NCI-H1694 treated with DMSO at 0.1 percent for 48 hours (cell line): Measurements from ENCODE around the gene MEIS2.

ENCODE experiments used
- DNase-seq: peaks from one replicate; lab custom pipeline; 2025; lab: John Stamatoyannopoulos, UW

MEIS2 gene

DNA sequence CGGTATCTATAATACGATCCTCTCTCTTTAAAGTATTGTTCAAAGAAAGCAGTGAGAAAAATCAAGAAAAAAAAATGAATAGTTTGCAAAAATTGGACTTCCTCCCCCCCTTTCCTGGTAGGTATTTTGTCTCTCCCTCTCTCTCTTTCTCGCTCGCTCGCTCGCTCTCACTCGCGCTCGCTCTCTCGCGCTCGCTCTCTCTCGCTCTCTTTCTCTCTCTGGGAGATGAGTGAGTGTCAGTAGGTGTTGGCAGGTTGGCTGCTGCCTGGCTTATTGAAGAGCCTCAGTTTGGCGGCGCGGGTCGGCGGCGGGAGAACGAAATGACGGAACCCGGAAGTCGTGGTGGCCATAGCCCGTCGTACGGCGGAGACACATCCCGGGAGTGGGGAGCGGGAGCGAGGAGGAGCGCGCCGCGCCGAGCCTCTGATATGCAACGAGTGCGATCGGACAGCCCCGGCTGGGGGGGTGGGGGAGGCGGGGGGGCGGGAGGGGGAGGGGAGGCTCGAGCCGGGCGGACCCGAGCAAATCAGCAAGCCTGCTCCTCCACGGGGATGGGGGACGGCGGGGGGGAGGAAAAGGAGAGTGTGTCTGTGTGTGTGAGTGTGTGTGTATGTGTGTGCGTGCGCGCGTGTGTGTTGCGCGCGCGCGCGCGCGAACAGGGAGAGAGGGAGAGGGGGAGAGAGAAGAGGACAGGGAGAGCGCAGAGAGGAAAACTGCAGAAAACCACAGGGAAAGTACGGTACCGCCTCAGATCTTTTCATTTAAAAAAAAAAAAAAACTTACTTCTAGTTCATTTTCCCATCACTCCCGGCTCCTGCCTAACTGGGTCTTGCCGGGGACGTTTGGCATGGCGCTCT is at the start of gene MEIS2:
MEIS2 (minus strand) TSS at position 441 of the 857 bp plus-strand sequence. CDS start 1,083 bp downstream, outside the sequence.
- DNase-seq: peak; percentile 83

DNA sequence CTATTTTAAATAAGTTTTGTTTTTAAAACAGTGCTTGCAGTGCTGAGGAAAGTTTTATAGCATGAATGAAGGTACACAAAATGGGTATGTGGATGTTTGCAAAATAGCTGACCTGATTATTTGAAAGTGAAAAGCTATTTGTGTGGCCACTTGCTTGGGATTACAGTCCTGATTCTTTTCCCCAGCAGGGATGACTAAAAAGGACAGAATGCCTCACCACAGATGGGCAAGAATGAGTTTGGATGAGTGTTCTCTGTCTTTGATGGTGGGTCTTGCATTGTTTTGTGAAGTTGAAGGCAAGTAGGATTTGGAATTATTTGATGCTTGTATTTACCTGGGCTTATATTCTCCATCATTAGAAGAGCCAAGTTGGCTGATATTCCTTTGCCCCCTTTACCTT is 48.8 kb upstream of the MEIS2 start:
- no peak for DNase-seq

DNA sequence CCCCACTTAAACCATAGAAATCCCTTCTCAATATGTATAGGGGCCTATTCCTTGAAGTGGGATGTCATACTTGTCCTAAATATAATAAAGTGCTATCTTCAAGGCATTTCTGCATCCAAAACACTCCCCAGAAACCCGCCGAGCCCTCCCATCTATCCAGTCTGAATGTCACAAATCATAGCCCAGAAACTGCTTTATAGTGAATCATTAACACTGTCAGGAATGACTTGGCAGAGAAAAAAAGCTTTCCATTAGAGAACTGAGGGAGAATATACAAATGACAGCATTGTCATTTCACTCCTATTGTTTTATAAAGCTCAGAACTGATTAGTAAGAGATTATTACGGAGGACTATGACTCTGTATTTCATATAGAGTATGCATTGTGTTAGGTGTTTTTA is 48.4 kb upstream of the MEIS2 start:
- DNase-seq: no peak

DNA sequence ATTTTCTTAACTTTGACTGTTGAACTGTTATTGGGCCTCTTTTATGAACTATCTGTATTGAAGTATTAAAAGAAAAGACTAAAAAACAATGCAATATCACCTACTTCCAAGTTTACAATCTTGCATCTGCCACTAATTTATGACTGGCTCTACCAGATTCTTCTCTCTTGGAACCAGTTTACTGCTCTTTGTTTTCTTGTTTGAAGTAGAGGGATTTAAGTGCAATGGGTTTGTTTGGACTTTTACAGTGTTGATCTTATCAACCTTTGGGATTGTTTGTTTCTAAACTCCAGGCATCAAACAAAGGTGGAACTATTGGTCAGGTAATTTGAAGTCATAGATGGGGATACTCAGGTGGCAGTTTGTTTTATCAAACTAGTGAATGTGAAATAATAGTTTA is 43.0 kb upstream of the MEIS2 start:
- DNase-seq: no peak

DNA sequence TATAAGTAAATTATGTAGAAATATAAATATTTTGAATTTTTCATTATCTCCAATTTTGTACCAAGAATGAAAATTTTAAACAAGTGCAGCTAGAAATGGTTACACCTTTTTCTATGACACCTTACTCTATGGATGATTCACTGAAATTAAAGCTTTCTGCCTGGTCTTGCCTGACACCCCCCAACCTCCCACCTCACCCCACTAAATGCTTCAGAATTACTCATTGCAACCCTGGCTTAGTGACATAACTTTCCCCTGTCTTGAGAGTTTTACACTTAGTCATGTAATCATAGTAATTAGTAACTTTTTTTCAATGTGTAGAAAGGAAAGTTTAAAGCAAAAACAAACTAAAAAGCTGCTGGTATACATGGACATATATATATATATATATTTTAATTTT is 42.0 kb upstream of the MEIS2 start:
- DNase-seq: no peak

DNA sequence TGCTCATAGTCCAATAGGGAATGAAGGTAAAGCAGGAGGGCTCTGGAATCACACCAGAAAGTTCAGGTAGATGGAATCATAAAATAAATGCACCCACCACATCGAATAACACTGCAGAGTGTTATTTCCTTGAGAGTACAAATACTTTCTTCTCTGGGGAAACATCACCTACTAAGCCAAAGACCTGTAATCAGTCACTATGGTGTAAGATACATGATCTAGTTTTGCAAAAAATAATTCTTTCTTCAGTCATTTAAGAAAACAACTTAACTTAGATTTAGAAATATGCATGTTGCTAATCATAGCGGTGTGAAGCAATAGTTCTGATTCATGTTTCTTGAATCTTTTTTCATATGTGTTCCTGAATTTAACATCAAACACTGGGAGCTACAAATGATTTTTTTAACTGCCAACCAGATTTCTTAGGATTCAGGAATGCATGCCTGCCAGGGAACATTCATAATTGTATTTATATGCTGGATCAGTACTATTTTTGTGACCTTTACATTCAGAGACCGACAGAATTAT is 40.2 kb upstream of the MEIS2 start:
- no peak for DNase-seq

DNA sequence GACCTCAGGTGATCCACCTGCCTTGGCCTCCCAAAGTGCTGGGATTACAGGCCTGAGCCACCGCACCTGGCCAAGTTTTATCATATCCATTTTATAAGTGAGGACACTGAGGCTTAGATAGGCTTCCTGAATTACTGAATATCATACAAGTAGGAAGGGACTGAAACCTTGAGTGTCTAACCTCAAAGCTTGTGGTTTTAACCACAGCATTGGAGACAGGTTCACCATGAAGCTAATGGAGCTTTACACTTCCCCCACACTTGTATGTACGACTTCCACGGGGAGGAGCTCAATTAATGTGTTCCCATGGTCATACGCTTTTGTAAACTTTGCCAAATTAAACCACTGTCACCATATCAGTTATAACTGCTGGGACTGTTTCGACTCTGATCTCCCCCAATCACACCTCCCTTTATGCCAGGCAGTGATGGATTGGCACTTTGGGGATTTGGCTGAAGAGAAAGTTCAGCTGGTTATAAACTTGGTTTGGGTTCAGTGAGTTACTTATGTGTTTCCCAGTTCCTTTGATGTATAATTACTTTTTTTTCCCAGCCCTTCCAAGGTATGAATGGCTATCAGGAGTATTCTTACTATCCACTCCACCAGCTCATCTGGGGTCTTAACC is 38.4 kb upstream of the MEIS2 start:
- no peak for DNase-seq

DNA sequence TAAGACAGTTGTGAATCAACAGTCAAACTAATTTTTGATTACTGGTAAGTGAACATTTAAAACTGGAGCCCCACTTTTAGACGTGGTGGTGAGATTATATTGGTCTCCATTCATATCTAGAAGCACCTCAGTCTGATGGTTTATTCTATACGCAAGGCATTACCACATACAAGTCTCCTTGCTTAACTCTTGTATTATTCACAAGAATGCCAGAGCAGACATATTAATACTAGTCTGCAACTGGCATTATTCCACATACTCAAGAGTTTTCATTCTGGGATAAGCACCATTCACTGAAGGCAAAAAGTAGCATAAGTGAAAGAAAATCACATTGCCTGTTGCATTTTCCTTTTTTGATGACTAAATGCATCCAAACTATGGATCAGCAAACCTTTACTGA is 36.9 kb upstream of the MEIS2 start:
- DNase-seq: no peak

DNA sequence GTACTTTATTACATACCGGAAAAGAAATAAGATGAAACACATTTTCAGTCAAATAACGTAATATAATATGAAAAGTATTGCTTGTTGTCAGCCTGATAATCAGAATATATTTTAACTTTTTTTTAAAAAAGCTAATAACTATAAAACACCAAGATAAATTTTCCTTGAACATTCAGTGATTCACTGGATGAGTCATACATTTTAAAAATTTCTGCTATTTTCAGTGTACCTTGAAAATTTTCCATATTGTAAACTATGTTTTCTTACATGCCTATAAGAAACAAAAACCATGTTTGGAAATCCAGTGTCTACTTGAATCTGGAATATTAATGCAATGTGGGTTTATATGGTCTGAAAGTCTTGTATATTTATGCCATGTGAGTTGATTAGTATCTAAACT is 36.3 kb upstream of the MEIS2 start:
- DNase-seq: no peak

DNA sequence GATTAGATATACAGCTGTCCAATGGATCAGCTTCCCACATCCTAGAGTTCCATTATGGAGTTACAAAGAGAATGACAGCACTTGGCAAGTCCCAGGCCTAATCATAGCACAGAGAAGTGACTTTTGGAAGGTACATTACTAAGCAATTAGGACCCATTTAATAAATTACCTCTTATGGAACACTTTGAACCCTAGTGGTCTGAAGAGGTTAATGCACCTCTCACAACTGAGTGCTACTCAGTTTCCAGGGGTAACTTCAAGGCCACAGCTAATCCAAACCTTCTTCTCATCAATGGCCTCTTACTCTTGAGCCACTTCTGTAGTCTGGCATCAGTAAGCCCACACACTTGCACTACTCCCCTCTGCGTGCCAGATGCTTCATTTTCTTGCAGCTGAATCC is 34.9 kb upstream of the MEIS2 start:
- DNase-seq: no peak

DNA sequence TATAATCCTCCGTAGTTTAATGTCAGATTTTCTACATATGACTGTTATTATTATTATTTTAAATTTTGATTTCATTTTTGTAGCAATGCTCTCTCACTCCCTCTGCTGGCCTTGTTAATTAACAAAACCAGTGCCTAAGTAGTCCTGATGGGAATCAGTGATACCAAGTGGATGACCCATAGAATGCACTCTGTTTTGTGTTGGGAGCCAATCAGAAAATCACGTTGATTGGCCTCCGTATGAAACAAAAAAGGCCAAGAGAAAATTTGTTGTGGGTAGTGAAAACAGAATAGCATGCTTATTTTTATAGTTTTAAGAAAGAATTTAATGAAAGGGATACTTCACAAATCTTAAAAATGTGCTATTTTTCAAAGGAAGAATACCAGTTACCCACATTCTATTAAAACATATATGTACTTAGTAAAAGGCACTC is 34.4 kb upstream of the MEIS2 start:
- DNase-seq: peak; percentile 34

DNA sequence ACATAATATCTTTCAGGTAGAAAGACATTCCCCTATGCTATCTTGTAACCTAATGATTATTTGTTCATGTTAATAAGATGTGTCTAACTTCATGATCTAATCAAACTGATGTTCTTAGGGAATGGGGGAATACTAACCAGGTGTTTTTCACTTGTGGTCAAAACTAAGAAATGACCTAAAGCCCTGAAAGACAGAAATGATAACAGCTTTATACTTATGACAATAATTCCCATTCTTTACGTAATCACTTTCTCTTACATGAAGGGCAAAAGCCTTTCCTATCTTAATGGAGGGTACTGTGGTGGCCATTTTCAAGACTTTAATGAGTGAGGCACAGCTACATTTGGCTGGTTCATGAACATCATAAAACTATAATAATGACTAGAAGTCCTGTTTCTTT is 33.9 kb upstream of the MEIS2 start:
- no peak for DNase-seq

DNA sequence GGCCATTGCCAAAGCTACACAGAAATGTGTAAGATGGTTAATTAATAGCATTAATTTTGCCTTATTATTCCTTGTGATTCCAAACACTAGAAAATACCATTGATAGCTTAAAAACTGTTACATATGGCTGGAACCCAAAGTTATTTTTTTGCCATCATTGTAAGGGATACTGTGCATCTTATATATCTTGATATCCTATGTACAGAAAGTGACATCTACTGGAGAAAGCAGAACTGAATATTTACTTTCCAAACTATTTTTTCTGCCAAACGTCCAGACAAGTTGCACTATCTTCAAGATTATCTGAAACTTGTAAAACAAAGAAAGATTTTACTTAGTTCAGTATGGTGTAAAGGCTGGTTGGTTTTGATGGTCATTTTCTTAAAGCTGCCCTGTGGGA is 33.3 kb upstream of the MEIS2 start:
- peak; percentile 36 for DNase-seq

DNA sequence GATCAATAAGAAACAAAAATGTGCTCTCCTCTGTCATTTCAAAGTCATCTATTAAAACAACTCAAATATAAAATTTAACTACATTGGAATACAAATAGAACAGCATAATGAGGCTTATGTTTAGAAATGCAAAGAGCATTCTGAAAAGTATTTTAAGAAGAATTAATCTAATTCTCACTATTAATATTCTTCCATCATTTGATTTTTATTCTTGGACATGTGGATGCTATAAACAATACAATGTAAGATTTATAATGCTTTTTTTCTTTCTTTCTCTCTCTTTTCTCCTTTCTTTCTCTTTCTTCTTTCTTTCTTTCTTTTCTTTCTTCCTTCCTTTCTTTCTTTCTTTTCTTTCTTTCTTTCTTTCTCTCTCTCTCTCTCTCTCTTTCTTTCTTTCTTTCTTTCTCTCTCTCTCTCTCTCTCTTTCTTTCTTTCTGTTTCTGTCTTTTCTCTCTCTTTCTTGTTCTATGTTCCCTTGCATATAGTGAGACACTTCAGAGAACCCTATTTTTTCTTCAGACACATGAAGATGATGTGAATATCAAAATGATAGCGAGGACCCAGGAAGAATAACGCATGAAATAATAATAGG is 32.6 kb upstream of the MEIS2 start:
- DNase-seq: no peak

DNA sequence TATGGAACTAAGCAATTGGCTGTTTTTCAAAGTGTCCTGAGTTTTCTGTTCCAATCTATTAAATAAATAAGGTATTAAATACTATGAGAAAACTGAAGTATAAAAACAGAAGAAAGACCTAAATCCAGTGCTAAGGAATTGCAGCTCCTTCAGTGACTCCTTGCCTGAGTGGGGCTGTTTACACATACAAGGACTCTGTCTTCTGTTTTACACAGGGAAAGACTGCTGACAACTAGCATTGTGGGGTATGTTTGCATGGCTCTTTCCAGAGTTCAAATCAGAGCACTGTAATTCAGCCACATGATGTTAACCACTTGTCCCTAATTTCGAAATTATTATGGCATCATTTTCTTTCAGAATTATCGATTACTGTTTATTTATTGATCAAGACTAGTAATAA is 31.3 kb upstream of the MEIS2 start:
- no peak for DNase-seq

DNA sequence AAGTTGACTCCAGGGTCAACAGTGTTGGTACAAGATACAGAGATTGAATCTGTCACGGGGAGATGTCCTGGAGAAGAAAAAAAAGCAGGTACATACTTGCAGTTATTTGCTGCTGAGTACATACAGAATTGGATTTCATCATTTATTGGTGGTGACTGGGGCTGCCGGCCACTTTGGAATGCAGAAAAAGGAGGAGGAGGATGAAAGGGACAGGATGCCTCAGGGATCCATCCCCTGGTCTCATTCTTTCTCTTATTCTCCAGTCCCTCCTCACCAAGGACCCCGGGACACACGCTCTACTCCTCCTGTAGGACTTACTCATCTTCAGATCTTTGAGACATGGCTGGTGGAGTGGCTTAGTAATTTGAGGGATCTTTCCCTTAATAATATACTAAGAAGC is 30.0 kb upstream of the MEIS2 start:
- no peak for DNase-seq

DNA sequence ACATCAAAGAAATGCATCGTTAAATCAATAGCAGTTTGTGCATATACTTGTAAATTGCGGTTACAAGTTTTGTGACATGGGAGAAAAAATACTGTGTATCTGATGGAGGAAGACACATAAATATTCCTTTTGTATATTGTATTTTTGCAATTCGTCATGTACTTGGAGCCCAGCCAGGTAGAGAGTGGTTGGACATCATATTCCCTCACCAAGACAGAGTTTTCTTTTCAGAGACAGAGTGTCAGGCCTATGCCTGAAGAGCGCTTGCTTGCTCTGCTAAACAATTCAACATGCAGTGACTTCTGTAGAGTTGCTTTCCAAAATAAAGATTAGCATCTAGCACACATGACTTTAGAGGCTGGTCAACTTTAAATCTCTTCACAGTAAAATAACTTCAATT is 24.8 kb upstream of the MEIS2 start:
- no peak for DNase-seq

DNA sequence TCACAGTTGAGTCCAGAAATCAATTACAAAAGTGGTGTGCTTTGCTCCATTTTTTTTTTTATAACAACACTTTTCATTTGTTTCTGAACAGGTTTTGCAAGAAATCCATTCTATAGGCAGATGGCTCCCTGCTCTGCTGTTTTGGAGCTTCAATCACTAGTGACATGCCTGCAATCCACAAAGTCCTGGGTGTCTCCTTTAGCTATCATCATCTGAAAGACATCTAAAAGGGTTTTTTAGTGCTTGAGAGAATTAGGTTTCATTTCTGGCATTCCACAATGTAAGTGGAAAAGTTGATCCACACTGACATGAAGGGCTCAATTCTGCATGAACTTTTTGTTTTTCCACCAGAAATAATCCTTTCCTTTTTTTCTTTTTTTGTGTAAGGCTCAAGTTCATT is 24.0 kb upstream of the MEIS2 start:
- DNase-seq: no peak

DNA sequence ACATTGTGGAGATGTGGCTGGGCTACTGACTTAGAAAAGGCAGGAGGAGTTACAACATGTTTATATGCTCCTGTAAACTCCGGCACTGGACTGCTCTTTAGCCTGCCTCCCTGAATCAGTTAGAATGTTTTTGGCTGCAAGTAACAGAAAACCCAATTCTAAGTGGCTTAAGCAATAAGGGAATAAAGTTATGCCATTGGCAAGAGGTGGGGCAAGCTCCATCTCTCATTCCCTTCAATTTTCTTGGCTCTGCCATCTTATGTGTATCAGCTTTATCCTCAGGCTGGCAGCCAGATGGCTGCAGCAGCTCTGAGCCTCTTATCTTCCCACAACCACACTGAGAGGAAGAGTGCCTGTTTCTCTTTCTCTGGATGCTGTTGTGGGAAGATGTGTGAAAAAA is 22.4 kb upstream of the MEIS2 start:
- no peak for DNase-seq

DNA sequence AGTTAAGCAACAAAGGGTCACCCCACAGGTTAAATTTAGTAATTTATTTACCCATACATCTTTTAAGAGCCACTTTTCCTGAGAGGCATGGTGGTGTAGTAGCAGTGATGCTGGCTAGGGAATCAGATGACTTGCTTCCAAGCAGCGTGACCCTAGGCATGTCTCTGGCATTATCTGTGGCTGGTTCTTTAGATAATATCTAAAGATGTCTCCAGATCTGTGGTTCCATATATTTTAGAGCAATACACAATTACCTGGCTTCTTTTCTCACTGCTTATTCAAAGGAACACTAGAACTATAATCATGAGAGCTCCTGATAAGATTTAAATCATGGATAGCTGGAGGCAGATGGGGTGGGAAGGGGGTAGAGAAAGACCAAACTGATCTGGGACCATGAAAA is 21.1 kb upstream of the MEIS2 start:
- no peak for DNase-seq

DNA sequence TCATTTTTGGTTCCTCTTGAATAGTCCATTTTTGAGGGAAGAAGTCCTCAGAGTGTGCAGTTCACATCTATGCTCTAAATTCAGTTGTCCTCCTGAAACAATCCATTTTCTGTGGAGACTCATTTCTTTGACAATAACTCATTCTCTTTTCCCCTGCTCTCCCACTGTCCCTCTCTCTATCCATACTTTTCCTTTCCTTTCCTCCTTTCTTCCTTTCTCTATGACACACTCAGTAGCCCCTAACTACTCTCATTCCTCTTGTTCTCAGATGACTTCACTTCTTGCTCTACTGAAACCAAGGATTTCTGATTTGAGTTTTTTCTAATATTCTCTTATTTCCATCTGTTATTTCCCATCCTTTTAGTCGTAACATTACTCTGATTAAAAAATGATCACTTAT is 16.7 kb upstream of the MEIS2 start:
- no peak for DNase-seq

DNA sequence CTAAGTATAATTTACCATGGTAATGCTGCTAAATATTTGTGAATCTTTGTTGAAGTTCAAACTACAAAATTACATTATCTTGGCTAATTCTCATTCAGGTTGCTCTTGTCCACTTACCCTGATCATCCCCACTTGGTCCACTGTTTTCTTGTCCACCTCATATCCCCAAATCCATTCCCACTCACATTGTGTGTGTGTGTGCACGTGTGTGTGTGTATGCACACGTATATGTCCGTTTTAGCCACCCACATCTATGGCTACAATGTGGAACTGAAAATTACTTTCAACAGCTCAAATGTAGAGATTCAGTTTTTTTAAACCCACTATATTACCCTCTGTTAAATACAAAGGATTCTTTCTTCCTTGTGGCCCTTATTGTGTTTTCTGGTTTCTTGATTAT is 15.2 kb upstream of the MEIS2 start:
- no peak for DNase-seq
